ENCODE results near the gene MAPK7.

MAPK7 gene

DNA sequence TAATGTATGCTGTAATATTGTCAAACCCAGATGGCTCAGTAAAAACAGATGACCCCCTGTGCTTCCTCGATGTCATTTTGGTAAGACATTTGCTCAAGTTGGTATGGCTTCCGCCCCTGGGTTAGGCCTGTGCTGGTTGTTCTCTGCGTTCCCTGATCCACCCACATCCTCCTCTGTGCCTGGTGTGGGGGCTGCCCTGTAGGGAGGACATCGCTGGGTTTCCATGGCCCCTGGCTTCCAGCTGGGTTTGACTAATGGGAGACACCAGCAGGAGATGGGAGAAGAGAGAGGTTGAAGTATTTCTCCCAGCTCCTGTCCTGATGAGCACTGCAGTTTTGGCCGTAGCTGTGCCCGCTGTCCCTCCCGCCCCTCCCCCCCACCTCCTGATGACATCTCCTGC lies 13.1 kb downstream of the MAPK7 start:
- H3K4me3 ChIP-seq (ENCODE audit: low read depth, low read length) = no peak overlapping the region
- TF ChIP-seq, protein P1, sequence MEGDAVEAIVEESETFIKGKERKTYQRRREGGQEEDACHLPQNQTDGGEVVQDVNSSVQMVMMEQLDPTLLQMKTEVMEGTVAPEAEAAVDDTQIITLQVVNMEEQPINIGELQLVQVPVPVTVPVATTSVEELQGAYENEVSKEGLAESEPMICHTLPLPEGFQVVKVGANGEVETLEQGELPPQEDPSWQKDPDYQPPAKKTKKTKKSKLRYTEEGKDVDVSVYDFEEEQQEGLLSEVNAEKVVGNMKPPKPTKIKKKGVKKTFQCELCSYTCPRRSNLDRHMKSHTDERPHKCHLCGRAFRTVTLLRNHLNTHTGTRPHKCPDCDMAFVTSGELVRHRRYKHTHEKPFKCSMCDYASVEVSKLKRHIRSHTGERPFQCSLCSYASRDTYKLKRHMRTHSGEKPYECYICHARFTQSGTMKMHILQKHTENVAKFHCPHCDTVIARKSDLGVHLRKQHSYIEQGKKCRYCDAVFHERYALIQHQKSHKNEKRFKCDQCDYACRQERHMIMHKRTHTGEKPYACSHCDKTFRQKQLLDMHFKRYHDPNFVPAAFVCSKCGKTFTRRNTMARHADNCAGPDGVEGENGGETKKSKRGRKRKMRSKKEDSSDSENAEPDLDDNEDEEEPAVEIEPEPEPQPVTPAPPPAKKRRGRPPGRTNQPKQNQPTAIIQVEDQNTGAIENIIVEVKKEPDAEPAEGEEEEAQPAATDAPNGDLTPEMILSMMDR (IDR thresholded peaks at IDR 0.05; ENCODE audit: low read depth, low read length) = no peak

- TF ChIP-seq, protein P1 (IDR thresholded peaks at IDR 0.05; ENCODE audit: low read depth, low read length) = no peak
Measured at GRCh38 chr17:19392303-19392702, 14.0 kb downstream of the MAPK7 start.

DNA sequence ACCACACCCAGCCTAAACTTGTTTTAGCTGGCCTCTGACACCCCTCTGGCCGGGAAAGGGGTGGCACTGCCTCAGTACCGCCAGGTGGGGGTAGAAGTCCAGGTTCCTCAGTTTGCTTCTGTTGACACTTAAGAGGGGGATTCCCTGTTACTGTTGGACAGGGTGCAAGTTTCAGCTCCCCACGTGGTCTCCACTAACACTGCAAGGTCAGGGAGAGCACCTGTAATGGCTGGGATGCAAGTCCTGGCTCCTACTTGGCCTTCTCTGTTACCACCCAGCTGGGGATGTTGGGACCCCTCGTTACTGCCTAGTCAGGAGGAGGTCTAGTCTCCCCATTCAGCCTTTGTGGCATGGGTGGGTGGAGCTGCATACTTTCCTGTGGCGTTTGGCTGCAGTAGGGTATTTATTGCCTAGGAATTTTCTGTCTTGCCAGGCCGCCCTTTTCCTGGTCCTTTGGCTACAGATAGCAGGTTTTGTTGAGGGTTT lies 19.3 kb downstream of the MAPK7 start:
- H3K4me3 ChIP-seq (ENCODE audit: low read depth, low read length) = no peak overlapping the region
- TF ChIP-seq, protein P1 (IDR thresholded peaks at IDR 0.05; ENCODE audit: low read depth, low read length) = no peak

More at GRCh38 chr17:19392303-19392702, 14.0 kb downstream of the MAPK7 start:
- H3K4me3 ChIP-seq (ENCODE audit: low read depth, low read length) = no peak overlapping the region

GRCh38 chr17:19398301-19399181 lies 20.2 kb downstream of the MAPK7 start:
- TF ChIP-seq, protein P1 (IDR thresholded peaks at IDR 0.05; ENCODE audit: low read depth, low read length) = no peak
- H3K4me3 ChIP-seq (ENCODE audit: low read depth, low read length) = no peak overlapping the region

DNA sequence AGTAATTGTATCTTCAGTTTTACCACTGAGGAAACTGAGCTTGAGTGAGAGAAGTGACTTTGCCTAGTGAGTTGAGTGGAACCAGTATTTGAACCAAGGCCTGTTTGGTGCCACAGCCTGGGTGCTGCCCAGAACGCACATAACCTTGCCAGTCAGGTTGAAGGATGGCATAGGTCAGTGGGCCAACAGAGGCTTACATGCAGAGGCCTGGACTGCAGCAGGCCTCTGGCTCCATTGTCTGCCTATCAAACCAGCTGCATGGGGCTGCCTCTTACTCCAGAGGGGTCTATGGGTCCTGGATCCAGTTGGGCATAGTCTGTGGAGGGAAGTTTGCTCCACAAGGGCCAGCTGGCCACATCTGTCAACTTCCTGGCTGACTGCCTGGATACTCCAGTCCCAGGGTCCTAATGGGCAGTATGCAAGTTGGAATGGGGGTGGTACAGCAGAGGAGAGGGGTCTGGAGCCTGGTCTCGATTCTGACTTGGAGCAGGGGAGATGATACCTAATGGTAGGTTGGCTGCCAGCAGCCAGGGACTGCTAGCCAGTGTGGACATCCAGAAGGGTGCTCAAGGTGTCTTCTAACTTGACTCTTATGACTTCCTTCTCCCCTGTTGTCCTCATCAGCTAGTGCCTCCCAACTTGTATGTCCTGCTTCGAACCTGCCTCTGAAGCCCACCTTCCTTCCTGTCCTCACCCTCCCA lies 21.6 kb downstream of the MAPK7 start:
- H3K4me3 ChIP-seq (ENCODE audit: low read depth, low read length) = no peak overlapping the region
- TF ChIP-seq, protein P1 (IDR thresholded peaks at IDR 0.05; ENCODE audit: low read depth, low read length) = no peak

GRCh38 chr17:19401321-19402010 lies 23.2 kb downstream of the MAPK7 start:
- TF ChIP-seq, protein P1 (IDR thresholded peaks at IDR 0.05; ENCODE audit: low read depth, low read length) = no peak
- no peak overlapping the region for H3K4me3 ChIP-seq (ENCODE audit: low read depth, low read length)

Data from WI38 (cell line).